Measurements from ENCODE around the gene TMA7B.

DNA sequence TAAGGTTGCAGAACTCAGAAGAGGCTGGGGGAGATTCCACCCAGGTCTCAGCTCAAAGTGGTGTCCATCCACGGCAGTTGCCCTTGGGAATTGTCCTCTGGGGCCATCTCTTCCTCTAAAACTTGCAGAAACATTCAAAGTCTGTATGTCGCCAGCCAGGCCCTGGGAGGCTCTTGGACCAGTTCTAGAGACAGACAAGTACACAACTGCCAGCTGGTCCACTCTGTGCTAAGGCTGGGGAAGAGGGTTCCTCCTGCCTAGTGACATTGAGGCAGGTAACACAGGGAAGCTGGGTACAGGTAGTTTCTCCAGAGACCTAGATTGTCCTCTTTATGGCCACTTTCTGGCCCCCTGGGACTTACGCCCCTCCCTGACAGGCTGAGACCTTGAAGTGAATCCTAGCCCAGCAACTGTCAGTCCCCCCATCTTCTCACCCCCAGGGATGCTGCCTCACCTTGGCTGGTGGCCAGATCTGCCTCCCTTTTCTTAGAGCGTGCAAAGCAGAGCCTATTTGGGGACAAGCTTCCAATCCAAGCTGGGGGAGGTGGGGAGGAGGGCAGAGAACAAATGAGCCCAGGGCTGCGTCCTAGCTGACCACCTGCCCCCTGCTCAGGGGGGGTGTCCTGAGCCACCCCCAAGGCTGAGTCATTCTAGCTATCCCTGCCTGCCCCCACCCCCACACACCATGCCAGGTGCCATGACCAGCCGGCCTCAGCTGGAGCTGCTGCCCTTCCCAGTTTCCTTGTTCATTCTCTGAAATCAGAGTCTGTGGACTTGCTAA is 42.9 kb downstream of the TMA7B start:
- TF ChIP-seq, protein P1, sequence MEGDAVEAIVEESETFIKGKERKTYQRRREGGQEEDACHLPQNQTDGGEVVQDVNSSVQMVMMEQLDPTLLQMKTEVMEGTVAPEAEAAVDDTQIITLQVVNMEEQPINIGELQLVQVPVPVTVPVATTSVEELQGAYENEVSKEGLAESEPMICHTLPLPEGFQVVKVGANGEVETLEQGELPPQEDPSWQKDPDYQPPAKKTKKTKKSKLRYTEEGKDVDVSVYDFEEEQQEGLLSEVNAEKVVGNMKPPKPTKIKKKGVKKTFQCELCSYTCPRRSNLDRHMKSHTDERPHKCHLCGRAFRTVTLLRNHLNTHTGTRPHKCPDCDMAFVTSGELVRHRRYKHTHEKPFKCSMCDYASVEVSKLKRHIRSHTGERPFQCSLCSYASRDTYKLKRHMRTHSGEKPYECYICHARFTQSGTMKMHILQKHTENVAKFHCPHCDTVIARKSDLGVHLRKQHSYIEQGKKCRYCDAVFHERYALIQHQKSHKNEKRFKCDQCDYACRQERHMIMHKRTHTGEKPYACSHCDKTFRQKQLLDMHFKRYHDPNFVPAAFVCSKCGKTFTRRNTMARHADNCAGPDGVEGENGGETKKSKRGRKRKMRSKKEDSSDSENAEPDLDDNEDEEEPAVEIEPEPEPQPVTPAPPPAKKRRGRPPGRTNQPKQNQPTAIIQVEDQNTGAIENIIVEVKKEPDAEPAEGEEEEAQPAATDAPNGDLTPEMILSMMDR (IDR thresholded peaks at IDR 0.05), result no peak
- TF ChIP-seq POLR2A (IDR thresholded peaks at IDR 0.05), result no peak
- no peak for TF ChIP-seq EP300 (IDR thresholded peaks at IDR 0.05)

Data from gastroesophageal sphincter (tissue), 3 donors.